GM12891 (cell line): ENCODE measurements around the gene SLC22A23.

ENCODE experiments used
- PAX5 ChIP-seq: IDR thresholded peaks from 2 replicates; pipeline ENCODE4 v1.6.1; 2011; ENCODE audit warnings: low read length, moderate library complexity, mild to moderate bottlenecking; ENCODE audit not compliant: insufficient read depth, severe bottlenecking
- POLR2A ChIP-seq: IDR thresholded peaks from 2 replicates; pipeline ENCODE4 v1.6.1; 2011; ENCODE audit warnings: low read depth, low read length, control low read depth
- POLR2AphosphoS5 ChIP-seq: IDR thresholded peaks from 2 replicates; pipeline ENCODE4 v1.6.1; 2011; ENCODE audit warnings: low read depth, low read length, control low read depth
- TAF1 ChIP-seq: IDR thresholded peaks from 2 replicates; pipeline ENCODE4 v1.6.1; 2011; ENCODE audit warnings: low read depth, low read length, control low read depth

DNA sequence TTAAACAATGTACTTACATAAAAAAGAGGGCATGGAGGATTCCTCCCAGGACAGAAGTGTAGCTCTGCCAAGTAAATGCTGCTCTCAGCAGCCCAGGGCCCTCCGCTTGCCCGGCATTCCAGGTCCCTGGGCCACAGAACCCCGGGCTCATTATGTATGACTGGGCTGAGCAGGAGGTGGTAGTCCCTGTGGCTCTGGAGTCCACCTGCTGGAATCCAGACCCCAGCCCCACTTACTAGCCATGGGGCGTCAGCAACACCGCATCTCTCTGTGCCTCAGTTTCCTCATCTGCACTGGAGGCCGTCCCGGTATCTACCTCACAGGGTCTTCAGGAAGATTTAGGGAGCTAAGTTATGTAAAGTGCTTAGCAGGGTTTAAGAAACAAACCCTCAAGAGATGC, 142.7 kb downstream of the SLC22A23 start:
- no peak for TF ChIP-seq POLR2A
- TF ChIP-seq POLR2AphosphoS5, result no peak
- TF ChIP-seq PAX5, result no peak
- TF ChIP-seq TAF1, result no peak
